ENCODE results near the gene KAT6B.
"Not testable (repeated sequence)": the region's sequence is repeated elsewhere in the genome, so short reads cannot be mapped to it uniquely, and the experiment has no call there.

Gene KAT6B

GRCh38 chr10:75048669-75049098, 222.3 kb downstream of the KAT6B start:
- Histone ChIP-seq H3K4me1 (ENCODE audit: control insufficient read depth, insufficient read depth, low read length) (peaks cover 1% of the 10 kb centered on the region; the same call in 1 of the 2 replicates), H3K4me3 (ENCODE audit: low read length) (no peak overlapping the region), H3K27ac (ENCODE audit: low read length) (no peak overlapping the region), H3K9me3 (ENCODE audit: control insufficient read depth, insufficient read depth, low read length) (no peaks in the 10 kb centered on the region), H3K36me3 (ENCODE audit: control insufficient read depth, insufficient read depth, low read length) (no peaks in the 10 kb centered on the region), H3K27me3 (ENCODE audit: control insufficient read depth, insufficient read depth, low read length) (no peaks in the 10 kb centered on the region; the same call in 1 of the 2 replicates)
- whole genome bisulfite sequencing (ENCODE audit: insufficient coverage, insufficient read length), result no CpG with 5 or more reads among the region's 9 CpGs
- no peak for DNase-seq (ENCODE audit: low read depth, low spot score)

GRCh38 chr10:75049316-75050148, 223.1 kb downstream of the KAT6B start:
- no CpG with 5 or more reads among the region's 19 CpGs for WGBS (ENCODE audit: insufficient coverage, insufficient read length)

GRCh38 chr10:75050149-75050919, 223.9 kb downstream of the KAT6B start:
- WGBS (ENCODE audit: insufficient coverage, insufficient read length), result 100% methylated on average over 3 of the region's 14 CpGs
- Histone ChIP-seq H3K9me3 (ENCODE audit: control insufficient read depth, insufficient read depth, low read length) (no peaks in the 10 kb centered on the region), H3K27ac (ENCODE audit: low read length) (no peak overlapping the region), H3K27me3 (ENCODE audit: control insufficient read depth, insufficient read depth, low read length) (no peaks in the 10 kb centered on the region), H3K4me3 (ENCODE audit: low read length) (no peak overlapping the region), H3K36me3 (ENCODE audit: control insufficient read depth, insufficient read depth, low read length) (no peaks in the 10 kb centered on the region), H3K4me1 (ENCODE audit: control insufficient read depth, insufficient read depth, low read length) (no peaks in the 10 kb centered on the region)
- no peak for DNase-seq (ENCODE audit: low read depth, low spot score)

More at GRCh38 chr10:75049316-75050148, 223.1 kb downstream of the KAT6B start:
- H3K9me3 ChIP-seq (ENCODE audit: control insufficient read depth, insufficient read depth, low read length), result no peaks in the 10 kb centered on the region
- no peaks in the 10 kb centered on the region for H3K4me1 ChIP-seq (ENCODE audit: control insufficient read depth, insufficient read depth, low read length)
- no peak overlapping the region for H3K4me3 ChIP-seq (ENCODE audit: low read length)
- no peaks in the 10 kb centered on the region for H3K27me3 ChIP-seq (ENCODE audit: control insufficient read depth, insufficient read depth, low read length)
- H3K36me3 ChIP-seq (ENCODE audit: control insufficient read depth, insufficient read depth, low read length), result no peaks in the 10 kb centered on the region
- no peak for DNase-seq (ENCODE audit: low read depth, low spot score)
- no peak overlapping the region for H3K27ac ChIP-seq (ENCODE audit: low read length)

- Histone ChIP-seq H3K4me3 (ENCODE audit: low read length) (no peak overlapping the region), H3K27ac (ENCODE audit: low read length) (no peak overlapping the region), H3K27me3 (ENCODE audit: control insufficient read depth, insufficient read depth, low read length) (no peaks in the 10 kb centered on the region), H3K4me1 (ENCODE audit: control insufficient read depth, insufficient read depth, low read length) (no peaks in the 10 kb centered on the region), H3K9me3 (ENCODE audit: control insufficient read depth, insufficient read depth, low read length) (no peaks in the 10 kb centered on the region), H3K36me3 (ENCODE audit: control insufficient read depth, insufficient read depth, low read length) (no peaks in the 10 kb centered on the region)
- WGBS (ENCODE audit: insufficient coverage, insufficient read length), result no CpG with 5 or more reads among the region's 5 CpGs
- DNase-seq (ENCODE audit: low read depth, low spot score), result no peak
Measured at GRCh38 chr10:75051308-75051707, 224.9 kb downstream of the KAT6B start.

- H3K27ac ChIP-seq (ENCODE audit: low read length); H3K4me3 ChIP-seq (ENCODE audit: low read length); H3K27me3 ChIP-seq (ENCODE audit: control insufficient read depth, insufficient read depth, low read length); DNase-seq (ENCODE audit: low read depth, low spot score); H3K4me1 ChIP-seq (ENCODE audit: control insufficient read depth, insufficient read depth, low read length); H3K36me3 ChIP-seq (ENCODE audit: control insufficient read depth, insufficient read depth, low read length); H3K9me3 ChIP-seq (ENCODE audit: control insufficient read depth, insufficient read depth, low read length): not testable (repeated sequence)
- WGBS (ENCODE audit: insufficient coverage, insufficient read length), result no CpG with 5 or more reads among the region's 2 CpGs
Measured at GRCh38 chr10:75055896-75056406, 229.6 kb downstream of the KAT6B start.

GRCh38 chr10:75057680-75058079, 231.3 kb downstream of the KAT6B start:
- no peak for DNase-seq (ENCODE audit: low read depth, low spot score)
- H3K4me3 ChIP-seq (ENCODE audit: low read length), result no peak overlapping the region

GRCh38 chr10:75058161-75058560, 231.8 kb downstream of the KAT6B start:
- Histone ChIP-seq H3K4me3 (ENCODE audit: low read length) (no peak overlapping the region), H3K27me3 (ENCODE audit: control insufficient read depth, insufficient read depth, low read length) (no peaks in the 10 kb centered on the region), H3K9me3 (ENCODE audit: control insufficient read depth, insufficient read depth, low read length) (no peaks in the 10 kb centered on the region), H3K27ac (ENCODE audit: low read length) (no peak overlapping the region), H3K36me3 (ENCODE audit: control insufficient read depth, insufficient read depth, low read length) (no peaks in the 10 kb centered on the region), H3K4me1 (ENCODE audit: control insufficient read depth, insufficient read depth, low read length) (no peaks in the 10 kb centered on the region)
- DNase-seq (ENCODE audit: low read depth, low spot score), result no peak
- no CpG with 5 or more reads among the region's 10 CpGs for WGBS (ENCODE audit: insufficient coverage, insufficient read length)

More at GRCh38 chr10:75057680-75058079, 231.3 kb downstream of the KAT6B start:
- H3K27me3 ChIP-seq (ENCODE audit: control insufficient read depth, insufficient read depth, low read length), result no peaks in the 10 kb centered on the region
- H3K9me3 ChIP-seq (ENCODE audit: control insufficient read depth, insufficient read depth, low read length), result no peaks in the 10 kb centered on the region
- H3K27ac ChIP-seq (ENCODE audit: low read length), result no peak overlapping the region
- no CpG with 5 or more reads among the region's 4 CpGs for WGBS (ENCODE audit: insufficient coverage, insufficient read length)
- no peaks in the 10 kb centered on the region for H3K36me3 ChIP-seq (ENCODE audit: control insufficient read depth, insufficient read depth, low read length)
- no peaks in the 10 kb centered on the region for H3K4me1 ChIP-seq (ENCODE audit: control insufficient read depth, insufficient read depth, low read length)

- Histone ChIP-seq H3K27ac (ENCODE audit: low read length) (no peak overlapping the region), H3K9me3 (ENCODE audit: control insufficient read depth, insufficient read depth, low read length) (no peaks in the 10 kb centered on the region)
Measured at GRCh38 chr10:75061709-75062505, 235.5 kb downstream of the KAT6B start.

GRCh38 chr10:75062506-75063299, 236.3 kb downstream of the KAT6B start:
- no peak for DNase-seq (ENCODE audit: low read depth, low spot score)
- Histone ChIP-seq H3K27ac (ENCODE audit: low read length) (no peak overlapping the region), H3K4me3 (ENCODE audit: low read length) (no peak overlapping the region), H3K27me3 (ENCODE audit: control insufficient read depth, insufficient read depth, low read length) (no peaks in the 10 kb centered on the region), H3K36me3 (ENCODE audit: control insufficient read depth, insufficient read depth, low read length) (no peaks in the 10 kb centered on the region), H3K4me1 (ENCODE audit: control insufficient read depth, insufficient read depth, low read length) (no peaks in the 10 kb centered on the region), H3K9me3 (ENCODE audit: control insufficient read depth, insufficient read depth, low read length) (no peaks in the 10 kb centered on the region)
- WGBS (ENCODE audit: insufficient coverage, insufficient read length), result no CpG with 5 or more reads among the region's 10 CpGs

More at GRCh38 chr10:75061709-75062505, 235.5 kb downstream of the KAT6B start:
- Histone ChIP-seq H3K4me1 (ENCODE audit: control insufficient read depth, insufficient read depth, low read length) (no peaks in the 10 kb centered on the region), H3K27me3 (ENCODE audit: control insufficient read depth, insufficient read depth, low read length) (no peaks in the 10 kb centered on the region), H3K36me3 (ENCODE audit: control insufficient read depth, insufficient read depth, low read length) (no peaks in the 10 kb centered on the region), H3K4me3 (ENCODE audit: low read length) (no peak overlapping the region)
- no CpG with 5 or more reads among the region's 15 CpGs for WGBS (ENCODE audit: insufficient coverage, insufficient read length)
- no peak for DNase-seq (ENCODE audit: low read depth, low spot score)

Measured in iPS DF 6.9 (cell line).